Heart left ventricle (tissue), 13 donors: Measurements from ENCODE around the gene CORO6.
A peak's percentile ranks its signal among the peaks of the same experiment; 100 is the strongest.

Source experiments
- CTCF ChIP-seq, 12 donors: fragments of 200-600 bp; sonication (generic) in 4 of 12; IDR thresholded peaks; one replicate each; pipeline versions ENCODE4 v1.5.0 to v1.8.0; 2018 to 2022; ENCODE audit warnings: antibody characterized with exemption in 12 of 12, mild to moderate bottlenecking in 5 of 12
- POLR2A ChIP-seq, 2 donors: fragments of 450-650 bp; IDR thresholded peaks; one replicate each; pipeline ENCODE4 v1.6.1; 2017; ENCODE audit warnings: antibody characterized with exemption in 2 of 2, mild to moderate bottlenecking in 2 of 2, moderate library complexity in 2 of 2
- donor health status: ischemic (EF 13 %, LVEDD 7.1; RV severe dilation, severe dysfunction).
- donor health status: DM: no; HTN: yes; CAD: no.
- donor health status: DM: no; HTN: no; CAD: no.
- donor health status: ischemic (EF 25% LVEDD 6.9; RV normal size, moderate dysfunction).
- donor health status: ischemic (EF 25% LVEDD 5.7; RV mildly dilated, moderate dysfunction).
- donor health status: ischemic (EF 35%, LVEDD 5.7; RV mildly dilated, moderate dysfunction).
- donor health status: nonischemic (EF 11% LVEDD 7.7; RV severe dilation, severe dysfunction).
- donor health status: DM: yes; HTN: yes; CAD: no.
- donor health status: PGD.
- donor health status: ischemic (EF 29% LVEDD 5.4; RV normal size, mild dysfunction).
- donor health status: nonischemic (EF 23%, LVEDD 6.1; RV moderate dilation, normal function).

- TF ChIP-seq CTCF (IDR thresholded peaks at IDR 0.05) (peak; percentile 51 to 94 (median 82)), POLR2A (IDR thresholded peaks at IDR 0.05) (peak in 1 of 2 donors; percentile 21)
These were observed 49.8 kb downstream of the CORO6 start for GRCh38 chr17:29572691-29573557.
